Progenitor cell of endocrine pancreas (in vitro differentiated cells): Measurements from ENCODE around the gene VPS26B. TPM values are rescaled to one million over a fixed set of nuclear protein-coding genes. Genes with fewer than 3 reads are reported as not detected.

Experiments
- DNase-seq: peaks from one replicate; pipeline ENCODE4 v3.0.0; 2021; ENCODE audit warnings: low spot score; ENCODE audit not compliant: unreplicated experiment
- H3K27ac Mint-ChIP-seq: 2 replicates; pipeline ENCODE4 v1.8.0; 2021; ENCODE audit warnings: mild to moderate bottlenecking, moderate library complexity, mixed read lengths
- H3K27me3 Mint-ChIP-seq: 2 replicates; pipeline ENCODE4 v1.8.0; 2021; ENCODE audit warnings: mixed read lengths
- H3K36me3 Mint-ChIP-seq: 2 replicates; pipeline ENCODE4 v1.8.0; 2022; ENCODE audit warnings: mixed read lengths; ENCODE audit not compliant: insufficient read depth
- H3K4me1 Mint-ChIP-seq: 2 replicates; pipeline ENCODE4 v1.8.0; 2021; ENCODE audit warnings: low read depth, mixed read lengths
- H3K4me3 Mint-ChIP-seq: 2 replicates; pipeline ENCODE4 v1.8.0; 2021; ENCODE audit warnings: low read depth, mild to moderate bottlenecking, moderate library complexity, mixed read lengths
- H3K9me3 Mint-ChIP-seq: 2 replicates; pipeline ENCODE4 v1.8.0; 2021; ENCODE audit warnings: low read depth, mixed read lengths
- CTCF ChIP-seq: fragments of 200-600 bp; sonication (generic); IDR thresholded peaks from one replicate; pipeline ENCODE4 v1.5.0; 2021; ENCODE audit warnings: antibody characterized with exemption, mild to moderate bottlenecking; ENCODE audit not compliant: unreplicated experiment
- total RNA-seq: library from RNA; stranded (reverse); gene quantifications from 2 replicates; pipeline ENCODE4 v1.2.1, GENCODE V29; 2021

VPS26B gene
- total RNA-seq, 1 donor from 2014 or later: 39.6 TPM

GRCh38 chr11:134257101-134257500 is 32.6 kb downstream of the VPS26B start:
- no peak overlapping the region for H3K4me3 Mint-ChIP-seq
- H3K27me3 Mint-ChIP-seq: no peaks in the 10 kb centered on the region
- no peak for DNase-seq
- H3K27ac Mint-ChIP-seq: no peak overlapping the region
- H3K4me1 Mint-ChIP-seq: peaks cover 11% of the 10 kb centered on the region
- no peak for TF ChIP-seq CTCF
- no peaks in the 10 kb centered on the region for H3K9me3 Mint-ChIP-seq
- peaks cover 11% of the 10 kb centered on the region for H3K36me3 Mint-ChIP-seq

GRCh38 chr11:134258577-134258976 is 34.1 kb downstream of the VPS26B start:
- peak overlapping the region; percentile 43 for H3K27ac Mint-ChIP-seq
- no peak for DNase-seq
- no peaks in the 10 kb centered on the region for H3K9me3 Mint-ChIP-seq
- no peak overlapping the region for H3K4me3 Mint-ChIP-seq
- peaks cover 11% of the 10 kb centered on the region for H3K36me3 Mint-ChIP-seq
- H3K27me3 Mint-ChIP-seq: no peaks in the 10 kb centered on the region
- TF ChIP-seq CTCF: no peak
- peaks cover 7% of the 10 kb centered on the region for H3K4me1 Mint-ChIP-seq

- Mint-ChIP-seq H3K4me3 (no peak overlapping the region), H3K27me3 (no peaks in the 10 kb centered on the region), H3K4me1 (no peaks in the 10 kb centered on the region), H3K9me3 (no peaks in the 10 kb centered on the region), H3K27ac (no peak overlapping the region), H3K36me3 (peaks cover 12% of the 10 kb centered on the region)
- no peak for DNase-seq
- no peak for TF ChIP-seq CTCF
These were observed 36.0 kb downstream of the VPS26B start for GRCh38 chr11:134260503-134260902.

GRCh38 chr11:134260983-134261382 is 36.5 kb downstream of the VPS26B start:
- Mint-ChIP-seq H3K4me1 (no peaks in the 10 kb centered on the region), H3K36me3 (peaks cover 12% of the 10 kb centered on the region), H3K27ac (no peak overlapping the region), H3K27me3 (no peaks in the 10 kb centered on the region), H3K4me3 (no peak overlapping the region), H3K9me3 (no peaks in the 10 kb centered on the region)
- no peak for DNase-seq
- TF ChIP-seq CTCF: no peak

GRCh38 chr11:134261626-134262488 is 37.4 kb downstream of the VPS26B start:
- Mint-ChIP-seq H3K4me3 (no peak overlapping the region), H3K27me3 (no peaks in the 10 kb centered on the region), H3K27ac (no peak overlapping the region), H3K4me1 (no peaks in the 10 kb centered on the region), H3K36me3 (peaks cover 12% of the 10 kb centered on the region), H3K9me3 (no peaks in the 10 kb centered on the region)
- TF ChIP-seq CTCF: peak; percentile 61
- DNase-seq: no peak
